Activated CD8-positive, alpha-beta memory T cell treated with anti-CD3 and anti-CD28 coated beads for 24 hours (primary cell): ENCODE data around the gene TFCP2.

Experiments
- DNase-seq: peaks from one replicate; pipeline ENCODE4 v3.0.0-alpha.2; 2020

TFCP2 gene

GRCh38 chr12:51197736-51198567, 25.0 kb upstream of the TFCP2 start:
- no peak for DNase-seq

GRCh38 chr12:51196547-51196946, 23.6 kb upstream of the TFCP2 start:
- no peak for DNase-seq

- DNase-seq: no peak
Observed at GRCh38 chr12:51195841-51196240, 22.9 kb upstream of the TFCP2 start.

GRCh38 chr12:51192284-51192671, 19.3 kb upstream of the TFCP2 start:
- DNase-seq: no peak

GRCh38 chr12:51191516-51192283, 18.8 kb upstream of the TFCP2 start:
- DNase-seq: no peak

- DNase-seq: no peak
Observed at GRCh38 chr12:51190820-51191219, 17.9 kb upstream of the TFCP2 start.

- DNase-seq: no peak
Observed at GRCh38 chr12:51189790-51190355, 16.9 kb upstream of the TFCP2 start.

GRCh38 chr12:51188359-51189051, 15.6 kb upstream of the TFCP2 start:
- DNase-seq: no peak

GRCh38 chr12:51187370-51187987, 14.5 kb upstream of the TFCP2 start:
- DNase-seq: no peak

GRCh38 chr12:51186465-51187085, 13.6 kb upstream of the TFCP2 start:
- DNase-seq: no peak

- DNase-seq: no peak
Observed at GRCh38 chr12:51185171-51185717, 12.3 kb upstream of the TFCP2 start.

GRCh38 chr12:51183816-51184215, 10.9 kb upstream of the TFCP2 start:
- no peak for DNase-seq

GRCh38 chr12:51183349-51183748, 10.4 kb upstream of the TFCP2 start:
- DNase-seq: no peak

- DNase-seq: no peak
Observed at GRCh38 chr12:51181558-51181957, 8.6 kb upstream of the TFCP2 start.

GRCh38 chr12:51177897-51178296, 5.0 kb upstream of the TFCP2 start:
- DNase-seq: no peak

- DNase-seq: no peak
Observed at GRCh38 chr12:51174501-51174900, 1.6 kb upstream of the TFCP2 start.

GRCh38 chr12:51171884-51172514, 936 bp downstream of the TFCP2 start:
- DNase-seq: no peak

- peak; percentile 5 for DNase-seq
Observed at GRCh38 chr12:51163795-51164194, 9.1 kb downstream of the TFCP2 start.

- DNase-seq: peak; percentile 11
Observed at GRCh38 chr12:51162217-51162616, 10.7 kb downstream of the TFCP2 start.

GRCh38 chr12:51160814-51161459, 12.0 kb downstream of the TFCP2 start:
- peak; percentile 55 for DNase-seq

GRCh38 chr12:51156245-51156765, 16.6 kb downstream of the TFCP2 start:
- DNase-seq: no peak
